ENCODE data around the gene CFAP57.
A peak's percentile ranks its signal among the peaks of the same experiment; 100 is the strongest.
"Not testable (repeated sequence)": the region's sequence is repeated elsewhere in the genome, so short reads cannot be mapped to it uniquely, and the experiment has no call there.

Gene CFAP57

DNA sequence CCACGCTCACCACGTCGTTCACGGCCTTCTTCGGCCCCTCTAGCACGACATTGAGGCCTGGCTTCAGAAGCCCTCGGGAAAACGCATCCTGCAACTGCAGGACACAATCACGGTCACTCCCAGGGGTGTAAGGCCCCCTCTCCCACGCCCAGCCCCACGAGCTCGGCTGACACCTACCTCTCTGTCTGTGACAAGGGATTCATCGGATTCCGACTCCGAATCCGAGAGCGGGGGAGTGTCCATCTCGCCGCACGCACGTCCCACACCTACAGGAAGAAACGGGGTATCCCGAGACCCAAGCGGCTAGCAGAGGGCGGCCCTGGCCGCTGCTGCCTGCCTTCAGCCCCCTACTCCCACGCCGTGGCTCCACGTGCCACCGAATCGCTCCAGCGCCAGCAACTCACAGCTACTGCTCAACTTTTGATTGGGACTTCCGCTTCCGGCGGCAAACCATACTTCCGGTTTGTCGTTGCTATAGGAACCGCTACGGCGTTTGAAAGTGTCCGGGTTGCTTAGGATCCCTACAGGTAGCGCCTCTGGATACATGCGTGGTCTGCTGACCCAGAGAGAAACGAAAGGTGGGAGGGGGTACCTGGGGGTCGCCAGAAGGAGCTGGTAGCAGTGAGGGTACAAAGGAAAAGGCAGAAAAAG lies at the start of gene CFAP57, which contains the start of gene EBNA1BP2:
Gene CFAP57 (plus strand): TSS at position 455 of the 651 bp plus-strand sequence. CDS start 424 bp downstream, outside the sequence.
Gene EBNA1BP2 (minus strand): TSS at position 415 of the 651 bp plus-strand sequence. CDS start 172 bp downstream, at position 243.
- DNase-seq (ENCODE audit: low read depth in 3 of 3): peak; percentile 81 to 85 (median 83)

DNA sequence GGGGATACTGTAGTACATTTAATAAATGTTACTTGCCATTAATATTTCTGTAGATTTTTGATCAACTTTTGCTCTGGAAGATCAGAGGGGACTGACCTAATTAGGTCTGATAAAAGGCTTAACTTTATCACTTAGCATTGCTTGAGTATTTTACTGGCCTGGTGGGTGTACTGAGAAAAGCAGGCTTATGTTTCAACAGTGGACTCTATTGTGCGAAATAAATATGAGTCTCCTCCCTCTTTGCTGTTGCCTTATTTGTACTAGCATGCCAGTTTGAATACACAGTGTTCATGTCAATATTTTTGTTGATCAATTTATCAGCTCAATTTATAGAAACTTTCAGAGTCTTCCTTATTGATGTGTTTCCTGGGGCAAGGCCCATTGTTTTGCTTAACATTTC lies 49.1 kb upstream of the CFAP57 start:
- no peak for DNase-seq (ENCODE audit: low read depth in 3 of 3)

DNA sequence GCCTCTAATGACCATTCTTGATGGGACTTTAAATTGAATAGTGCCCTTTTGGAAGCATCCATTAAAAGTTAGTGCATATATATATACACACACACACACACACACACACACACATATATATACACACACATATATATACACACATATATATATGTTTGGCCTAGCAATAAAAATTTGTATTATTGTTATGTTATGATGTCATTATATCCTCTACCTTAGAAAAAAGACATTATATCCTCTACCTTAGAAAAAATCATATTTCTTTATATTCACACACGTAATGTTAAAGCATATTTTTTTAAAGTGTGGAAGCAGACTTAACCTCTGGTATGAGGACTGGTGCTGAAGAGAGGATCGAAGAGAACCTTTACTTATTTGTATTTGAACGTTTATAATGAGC lies 43.3 kb upstream of the CFAP57 start:
- no peak for DNase-seq (ENCODE audit: low read depth in 3 of 3)

DNA sequence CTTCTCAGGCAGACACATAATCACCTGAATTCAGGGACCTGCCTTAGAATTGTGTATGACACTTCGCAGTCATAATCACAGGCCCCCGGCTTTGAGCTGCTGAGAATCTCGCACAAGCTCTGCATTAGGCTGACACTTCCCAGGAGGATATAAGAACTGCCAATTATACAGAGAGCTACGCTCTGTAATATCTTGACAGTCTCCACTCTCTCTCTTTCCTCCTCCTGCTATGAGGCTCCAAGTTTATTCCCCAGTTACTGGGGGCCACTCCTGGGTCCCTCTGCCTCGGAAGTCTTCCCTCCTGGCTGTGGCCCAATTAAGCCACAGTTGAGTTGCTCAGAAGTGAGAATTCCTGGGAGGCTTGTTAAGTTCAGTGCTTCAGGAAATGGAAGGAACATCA lies 42.7 kb upstream of the CFAP57 start:
- no peak for DNase-seq (ENCODE audit: low read depth in 3 of 3)

GRCh38 chr1:43134068-43134467 lies 38.1 kb upstream of the CFAP57 start:
- no peak for DNase-seq (ENCODE audit: low read depth in 3 of 3)

GRCh38 chr1:43134640-43135039 lies 37.5 kb upstream of the CFAP57 start:
- no peak for DNase-seq (ENCODE audit: low read depth in 3 of 3)

GRCh38 chr1:43135857-43136781 lies 36.0 kb upstream of the CFAP57 start:
- no peak for DNase-seq (ENCODE audit: low read depth in 3 of 3)

DNA sequence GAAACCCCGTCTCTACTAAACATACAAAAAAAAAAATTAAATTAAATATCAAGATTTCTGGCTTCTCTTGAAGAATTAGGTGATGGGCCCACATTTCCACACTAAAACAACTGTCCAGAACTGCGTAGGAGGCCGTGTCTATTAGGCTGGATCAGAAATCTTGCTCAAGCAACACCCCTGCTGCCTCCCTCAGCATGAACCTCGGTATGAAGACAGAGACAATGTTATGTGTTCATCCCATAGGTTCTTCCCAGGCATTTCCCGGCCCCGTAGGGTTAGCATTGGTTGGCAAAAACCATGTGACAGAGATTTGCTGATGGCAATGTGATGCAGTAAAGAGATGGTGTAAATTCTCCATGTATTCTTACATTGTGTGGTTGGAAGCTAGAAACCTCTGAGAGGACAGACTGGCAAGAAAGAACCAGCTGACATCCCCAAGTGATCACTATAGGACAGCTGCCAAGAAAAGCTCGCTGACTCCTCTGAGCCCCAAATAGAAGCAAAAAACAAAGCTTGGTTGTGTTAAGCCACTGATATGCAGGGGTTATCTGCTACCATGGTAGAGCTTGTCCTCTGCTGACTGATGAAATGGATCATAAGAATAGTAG lies 34.6 kb upstream of the CFAP57 start:
- DNase-seq (ENCODE audit: low read depth in 3 of 3): no peak

- not testable (repeated sequence) for DNase-seq (ENCODE audit: low read depth in 3 of 3)
These were observed 32.8 kb upstream of the CFAP57 start for GRCh38 chr1:43139295-43139694.

- DNase-seq (ENCODE audit: low read depth in 3 of 3): no peak
These were observed 32.1 kb upstream of the CFAP57 start for GRCh38 chr1:43140010-43140409.

DNA sequence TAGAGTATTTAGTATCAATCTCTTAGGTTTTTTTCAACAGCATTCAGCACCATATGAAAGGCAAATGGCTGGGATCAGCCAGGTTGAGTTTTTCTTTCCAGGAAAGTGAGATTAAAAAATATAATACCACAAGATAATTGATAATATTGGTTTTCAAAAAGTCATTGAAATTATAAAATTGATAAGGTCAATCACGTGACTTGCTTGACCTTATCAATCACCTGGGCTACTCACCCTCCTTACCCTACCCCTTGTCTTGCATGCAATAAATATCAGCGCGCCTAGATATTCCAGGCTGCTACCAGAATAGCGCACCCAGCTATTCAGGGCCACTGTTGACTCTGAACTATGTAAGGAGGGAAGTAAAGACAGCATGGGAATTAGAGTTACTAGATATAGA lies 31.5 kb upstream of the CFAP57 start:
- no peak for DNase-seq (ENCODE audit: low read depth in 3 of 3)

DNA sequence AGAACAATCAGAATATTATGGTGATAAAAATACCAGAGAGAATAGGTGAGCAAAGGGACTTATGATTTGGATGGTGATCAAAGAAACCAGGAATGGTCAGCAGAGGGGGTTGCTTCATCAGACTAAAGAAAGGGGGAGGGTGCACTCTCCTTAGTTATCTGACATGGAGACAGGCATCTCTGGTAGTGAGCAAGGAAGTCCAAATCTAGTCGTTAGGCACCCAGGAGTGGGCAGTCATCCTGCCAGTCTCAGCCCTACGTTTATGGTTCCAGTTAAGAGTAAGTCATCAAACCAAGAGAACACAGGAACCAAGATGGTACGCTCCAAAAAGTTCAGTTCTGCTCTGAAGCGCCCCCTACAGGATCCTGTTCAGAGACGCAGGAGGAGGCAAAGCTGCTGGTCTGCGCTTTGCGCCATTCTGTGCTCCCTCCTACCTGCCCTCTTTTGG lies 28.7 kb upstream of the CFAP57 start:
- no peak for DNase-seq (ENCODE audit: low read depth in 3 of 3)

DNA sequence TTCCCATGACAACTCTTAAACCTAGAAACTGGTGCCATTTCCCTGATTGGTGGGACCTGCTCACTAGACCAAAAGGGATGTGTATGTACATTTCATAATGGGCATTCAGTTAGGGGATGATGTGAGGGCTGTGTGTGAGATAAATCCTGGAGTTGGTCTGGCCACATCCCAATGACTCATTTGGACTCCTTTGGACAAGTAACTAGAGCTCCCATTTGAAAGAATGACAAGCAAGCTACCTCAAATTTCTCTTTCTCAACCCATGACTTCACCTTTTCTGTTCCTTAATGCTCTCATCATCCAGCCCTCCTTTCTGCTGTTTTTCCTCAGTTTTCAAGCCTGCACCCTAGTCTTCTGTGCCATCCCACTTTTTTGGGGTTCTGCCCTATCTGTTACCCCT lies 27.9 kb upstream of the CFAP57 start:
- no peak for DNase-seq (ENCODE audit: low read depth in 3 of 3)

DNA sequence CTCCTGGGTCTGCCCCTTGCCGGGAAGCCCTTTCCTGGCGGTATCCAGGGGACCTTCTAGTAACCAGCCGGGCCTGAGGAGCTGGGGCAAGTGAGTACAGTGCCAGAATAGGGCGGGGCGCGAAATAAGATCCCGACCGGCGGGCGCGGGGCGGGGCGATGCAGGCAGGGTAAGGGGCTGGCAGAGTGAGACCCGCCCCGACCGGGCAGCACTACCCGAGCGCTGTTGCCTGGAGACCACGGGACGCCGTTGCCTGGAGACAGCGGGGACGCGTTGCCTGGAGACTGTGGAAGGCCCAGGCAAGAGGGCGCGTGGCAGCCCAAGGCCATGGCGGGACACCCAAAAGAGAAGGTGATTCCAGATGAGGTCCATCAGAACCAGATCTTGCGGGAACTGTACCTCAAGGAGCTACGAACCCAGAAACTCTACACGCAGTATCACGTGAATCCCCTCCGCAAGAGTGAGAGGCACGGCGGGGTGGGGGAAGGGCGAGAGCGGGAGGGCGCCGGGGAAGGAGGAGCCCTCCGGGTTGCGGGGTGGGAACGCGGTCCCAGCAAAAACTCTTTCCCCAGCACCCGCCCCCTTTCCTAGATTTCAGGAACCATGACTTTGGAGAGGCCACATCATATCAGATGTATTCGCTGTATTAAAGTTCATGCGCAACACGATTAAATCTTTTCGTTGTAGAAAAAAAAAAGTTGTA lies 24.4 kb upstream of the CFAP57 start:
- DNase-seq (ENCODE audit: low read depth in 3 of 3): peak in 1 of 3 experiments; percentile 1

- DNase-seq (ENCODE audit: low read depth in 3 of 3): no peak
These were observed 22.2 kb upstream of the CFAP57 start for GRCh38 chr1:43149889-43150288.

- no peak for DNase-seq (ENCODE audit: low read depth in 3 of 3)
These were observed 19.3 kb upstream of the CFAP57 start for GRCh38 chr1:43152866-43153265.

- no peak for DNase-seq (ENCODE audit: low read depth in 3 of 3)
These were observed 18.7 kb upstream of the CFAP57 start for GRCh38 chr1:43153443-43153842.

- DNase-seq (ENCODE audit: low read depth in 3 of 3): no peak
These were observed 16.1 kb upstream of the CFAP57 start for GRCh38 chr1:43156026-43156425.

GRCh38 chr1:43165162-43165561 lies 7.0 kb upstream of the CFAP57 start:
- no peak for DNase-seq (ENCODE audit: low read depth in 3 of 3)

DNA sequence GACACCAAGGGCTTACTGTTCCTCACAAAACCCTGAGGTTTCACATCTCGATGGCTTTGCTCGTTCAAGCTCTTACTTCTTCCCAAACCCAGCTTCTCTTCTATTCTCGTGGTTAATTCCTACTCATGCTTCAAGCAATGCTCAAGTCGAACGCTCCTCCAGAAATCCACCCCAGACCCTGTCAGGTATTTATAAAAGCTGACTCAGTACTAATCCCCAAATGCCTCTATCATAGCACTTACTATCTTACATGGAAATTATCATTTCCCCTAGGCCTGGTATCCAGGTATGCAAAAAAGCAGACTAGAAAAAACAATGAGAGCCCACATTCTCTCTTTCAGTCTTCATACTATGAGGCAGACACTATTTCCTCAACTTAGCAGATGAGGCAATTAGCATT lies 6.4 kb upstream of the CFAP57 start:
- DNase-seq (ENCODE audit: low read depth in 3 of 3): no peak

GRCh38 chr1:43171312-43171875 lies 736 bp upstream of the CFAP57 start:
- DNase-seq (ENCODE audit: low read depth in 3 of 3): no peak
